ENCODE data around the gene COPS9. TPM values are rescaled to one million over a fixed set of nuclear protein-coding genes. Genes with fewer than 3 reads are reported as not detected.

Gene COPS9
- total RNA-seq, 1 donor from 2014 or later = 165 TPM

GRCh38 chr2:240123821-240124650 is 12.1 kb downstream of the COPS9 start:
- peaks cover 16% of the 10 kb centered on the region for H3K36me3 Mint-ChIP-seq (ENCODE audit: low read depth, unreplicated experiment)
- TF ChIP-seq CTCF (IDR thresholded peaks at IDR 0.05; ENCODE audit: unreplicated experiment) = no peak
- no peaks in the 10 kb centered on the region for H3K4me1 Mint-ChIP-seq (ENCODE audit: unreplicated experiment)
- no peak overlapping the region for H3K27ac Mint-ChIP-seq (ENCODE audit: unreplicated experiment)
- H3K27me3 Mint-ChIP-seq (ENCODE audit: unreplicated experiment) = peaks cover 1% of the 10 kb centered on the region
- no peak overlapping the region for H3K4me3 Mint-ChIP-seq (ENCODE audit: unreplicated experiment)
- no peaks in the 10 kb centered on the region for H3K9me3 Mint-ChIP-seq (ENCODE audit: unreplicated experiment)
- DNase-seq (ENCODE audit: low spot score) = no peak

- TF ChIP-seq CTCF (IDR thresholded peaks at IDR 0.05; ENCODE audit: unreplicated experiment) = no peak
- Mint-ChIP-seq H3K27ac (ENCODE audit: unreplicated experiment) (no peak overlapping the region), H3K4me3 (ENCODE audit: unreplicated experiment) (no peak overlapping the region), H3K9me3 (ENCODE audit: unreplicated experiment) (no peaks in the 10 kb centered on the region), H3K36me3 (ENCODE audit: low read depth, unreplicated experiment) (peaks cover 10% of the 10 kb centered on the region), H3K4me1 (ENCODE audit: unreplicated experiment) (no peaks in the 10 kb centered on the region), H3K27me3 (ENCODE audit: unreplicated experiment) (peaks cover 1% of the 10 kb centered on the region)
- no peak for DNase-seq (ENCODE audit: low spot score)
Measured at GRCh38 chr2:240121675-240122074, 14.4 kb downstream of the COPS9 start.

- Mint-ChIP-seq H3K9me3 (ENCODE audit: unreplicated experiment) (no peaks in the 10 kb centered on the region), H3K27ac (ENCODE audit: unreplicated experiment) (no peak overlapping the region), H3K27me3 (ENCODE audit: unreplicated experiment) (no peaks in the 10 kb centered on the region), H3K4me1 (ENCODE audit: unreplicated experiment) (no peaks in the 10 kb centered on the region), H3K4me3 (ENCODE audit: unreplicated experiment) (no peak overlapping the region), H3K36me3 (ENCODE audit: low read depth, unreplicated experiment) (peaks cover 6% of the 10 kb centered on the region)
- no peak for DNase-seq (ENCODE audit: low spot score)
- TF ChIP-seq CTCF (IDR thresholded peaks at IDR 0.05; ENCODE audit: unreplicated experiment) = no peak
Measured at GRCh38 chr2:240121190-240121589, 14.9 kb downstream of the COPS9 start.

- Mint-ChIP-seq H3K27me3 (ENCODE audit: unreplicated experiment) (peaks cover 3% of the 10 kb centered on the region), H3K4me1 (ENCODE audit: unreplicated experiment) (no peaks in the 10 kb centered on the region), H3K9me3 (ENCODE audit: unreplicated experiment) (no peaks in the 10 kb centered on the region), H3K36me3 (ENCODE audit: low read depth, unreplicated experiment) (peaks cover 2% of the 10 kb centered on the region), H3K4me3 (ENCODE audit: unreplicated experiment) (no peak overlapping the region), H3K27ac (ENCODE audit: unreplicated experiment) (no peak overlapping the region)
- TF ChIP-seq CTCF (IDR thresholded peaks at IDR 0.05; ENCODE audit: unreplicated experiment) = no peak
- DNase-seq (ENCODE audit: low spot score) = no peak
Measured at GRCh38 chr2:240114233-240114632, 21.9 kb downstream of the COPS9 start.

DNA sequence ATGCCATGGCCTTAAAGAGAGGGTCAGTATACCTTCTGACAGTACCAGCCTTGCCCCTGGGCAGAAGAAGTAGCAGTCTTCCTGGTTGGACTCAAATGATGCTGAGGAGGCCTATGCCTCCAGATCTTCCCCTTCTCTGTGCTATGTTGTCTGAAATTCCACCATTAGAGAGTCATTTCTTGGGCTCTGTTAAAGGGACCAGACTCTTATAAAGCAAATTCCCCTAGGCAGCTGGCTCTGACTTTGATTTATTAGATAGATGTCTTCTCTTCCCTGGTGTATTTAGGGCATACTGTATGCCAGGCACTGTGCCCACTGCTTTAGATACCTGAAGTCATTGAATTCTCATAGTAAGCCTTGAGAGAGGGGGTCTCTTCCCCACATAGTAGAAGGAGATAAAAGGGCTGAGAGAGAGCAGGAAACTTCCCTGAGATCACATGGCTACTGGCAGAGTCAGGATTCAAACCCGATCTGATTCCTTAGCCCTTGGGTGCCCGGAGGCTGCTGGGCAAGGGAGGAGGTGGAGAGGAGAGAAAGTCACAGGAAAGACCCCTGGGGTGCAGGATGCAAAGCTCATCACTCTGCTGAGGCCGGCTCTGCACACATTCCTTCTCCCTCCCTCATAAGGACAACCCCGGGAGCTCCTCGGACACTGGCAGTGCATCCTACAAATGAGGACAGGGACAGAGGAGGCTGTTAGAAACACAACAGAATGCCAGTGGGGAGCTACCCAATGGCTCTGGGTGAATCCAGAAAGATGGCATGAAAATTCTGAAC is 23.0 kb downstream of the COPS9 start:
- no peak for DNase-seq (ENCODE audit: low spot score)
- Mint-ChIP-seq H3K4me1 (ENCODE audit: unreplicated experiment) (no peaks in the 10 kb centered on the region), H3K4me3 (ENCODE audit: unreplicated experiment) (no peak overlapping the region), H3K27ac (ENCODE audit: unreplicated experiment) (no peak overlapping the region), H3K9me3 (ENCODE audit: unreplicated experiment) (no peaks in the 10 kb centered on the region), H3K27me3 (ENCODE audit: unreplicated experiment) (peaks cover 3% of the 10 kb centered on the region), H3K36me3 (ENCODE audit: low read depth, unreplicated experiment) (peaks cover 4% of the 10 kb centered on the region)
- no peak for TF ChIP-seq CTCF (IDR thresholded peaks at IDR 0.05; ENCODE audit: unreplicated experiment)

Measured in endothelial cell (in vitro differentiated cells).